Neural cell (in vitro differentiated cells): ENCODE measurements around the gene FGF12. TPM values are rescaled to one million over a fixed set of nuclear protein-coding genes. Genes with fewer than 3 reads are reported as not detected.

Experiments
- H2AFZ ChIP-seq: fragments of 200-600, 300-800 bp; sonication (generic), shearing (Covaris generic); 2 replicates; pipeline ENCODE4 v1.6.0; 2014; ENCODE audit warnings: low read depth, mild to moderate bottlenecking, antibody characterized with exemption, low read length, moderate library complexity
- H3F3A ChIP-seq: fragments of 200-600 bp; shearing (Covaris generic); 2 replicates; pipeline ENCODE4 v1.6.1; 2016; ENCODE audit warnings: mild to moderate bottlenecking, moderate library complexity, mixed read lengths, antibody characterized with exemption, low read length; ENCODE audit not compliant: insufficient read depth, poor library complexity, severe bottlenecking
- H3K27ac ChIP-seq: fragments of 200-600, 300-800 bp; sonication (generic), shearing (Covaris generic); 2 replicates; pipeline ENCODE4 v1.5.1; 2014; ENCODE audit warnings: mild to moderate bottlenecking, low read length, moderate library complexity
- H3K27me3 ChIP-seq: fragments of 300-800, 200-600 bp; sonication (generic), shearing (Covaris generic); 2 replicates; pipeline ENCODE4 v1.6.0; 2014; ENCODE audit warnings: mild to moderate bottlenecking, low read depth, low read length, moderate library complexity; ENCODE audit not compliant: insufficient read depth
- H3K36me3 ChIP-seq: fragments of 300-800, 200-600 bp; sonication (generic), shearing (Covaris generic); 2 replicates; pipeline ENCODE4 v1.5.1; 2014; ENCODE audit warnings: mild to moderate bottlenecking, antibody characterized with exemption, low read length, moderate library complexity; ENCODE audit not compliant: insufficient read depth
- H3K4me2 ChIP-seq: fragments of 300-800, 200-600 bp; sonication (generic), shearing (Covaris generic); 2 replicates; pipeline ENCODE4 v1.6.0; 2014; ENCODE audit warnings: mild to moderate bottlenecking, low read length
- H3K4me3 ChIP-seq: fragments of 300-800, 200-600 bp; sonication (generic), shearing (Covaris generic); 2 replicates; pipeline ENCODE4 v1.5.1; 2014; ENCODE audit warnings: mild to moderate bottlenecking, low read length, moderate library complexity
- H3K79me2 ChIP-seq: fragments of 200-600 bp; shearing (Covaris generic); replicated peaks from 2 replicates; pipeline ENCODE4 v1.6.0; 2014; ENCODE audit warnings: mild to moderate bottlenecking, low read length, moderate library complexity; ENCODE audit not compliant: insufficient read depth
- H3K9ac ChIP-seq: fragments of 300-800, 200-600 bp; sonication (generic), shearing (Covaris generic); 2 replicates; pipeline ENCODE4 v1.6.1; 2016; ENCODE audit warnings: mild to moderate bottlenecking, low read length, mixed read lengths
- H3K9me2 ChIP-seq: fragments of 200-600 bp; shearing (Covaris generic); 2 replicates; pipeline ENCODE4 v1.6.1; 2016; ENCODE audit warnings: mild to moderate bottlenecking, low read length, mixed read lengths; ENCODE audit not compliant: insufficient read depth
- H3K9me3 ChIP-seq: fragments of 200-600, 300-800 bp; sonication (generic), shearing (Covaris generic); 2 replicates; pipeline ENCODE4 v1.6.1; 2016; ENCODE audit warnings: mild to moderate bottlenecking, mixed run types, low read length, moderate library complexity, mixed read lengths
- H4K20me1 ChIP-seq: fragments of 200-600 bp; shearing (Covaris generic); 2 replicates; pipeline ENCODE4 v1.6.1; 2016; ENCODE audit warnings: mild to moderate bottlenecking, mixed run types; ENCODE audit not compliant: insufficient read depth
- CTCF ChIP-seq: fragments of 450-650 bp; IDR thresholded peaks from 2 replicates; pipeline ENCODE4 v1.5.1; 2014; ENCODE audit warnings: antibody characterized with exemption, mild to moderate bottlenecking, moderate library complexity; ENCODE audit not compliant: poor library complexity, severe bottlenecking
- EP300 ChIP-seq: fragments of 450-650 bp; conservative IDR thresholded peaks from 2 replicates; pipeline ENCODE4 v1.6.1; 2014; ENCODE audit warnings: antibody characterized with exemption, mild to moderate bottlenecking, moderate library complexity; ENCODE audit not compliant: poor library complexity, severe bottlenecking
- EZH2 ChIP-seq: fragments of 200-600, 300-800 bp; shearing (Covaris generic), sonication (generic); IDR thresholded peaks from 2 replicates; pipeline ENCODE4 v1.6.1; 2014; ENCODE audit warnings: antibody characterized with exemption, low read length, borderline replicate concordance, mild to moderate bottlenecking; ENCODE audit not compliant: insufficient read depth, poor library complexity, severe bottlenecking
- MXI1 ChIP-seq: fragments of 450-650 bp; conservative IDR thresholded peaks from 2 replicates; pipeline ENCODE4 v1.6.1; 2014; ENCODE audit warnings: antibody characterized with exemption, mild to moderate bottlenecking; ENCODE audit not compliant: poor library complexity, severe bottlenecking
- POLR2AphosphoS5 ChIP-seq: IDR thresholded peaks from 2 replicates; pipeline ENCODE4 v1.6.1; 2012
- RAD21 ChIP-seq: fragments of 450-650 bp; conservative IDR thresholded peaks from 2 replicates; pipeline ENCODE4 v1.6.1; 2014; ENCODE audit warnings: antibody characterized with exemption, mild to moderate bottlenecking, moderate library complexity
- REST ChIP-seq: IDR thresholded peaks from 2 replicates; pipeline ENCODE4 v1.6.1; 2012; ENCODE audit warnings: borderline replicate concordance
- SMC3 ChIP-seq: fragments of 450-650 bp; conservative IDR thresholded peaks from 2 replicates; pipeline ENCODE4 v1.6.1; 2014; ENCODE audit warnings: antibody characterized with exemption, mild to moderate bottlenecking, moderate library complexity; ENCODE audit not compliant: poor library complexity
- TAF1 ChIP-seq: IDR thresholded peaks from 2 replicates; pipeline ENCODE4 v1.6.1; 2012; ENCODE audit warnings: low read depth
- polyA plus RNA-seq: library from polyadenylated mRNA; depleted of rRNA; stranded (reverse); fragments of >200 nt; gene quantifications from 2 replicates; pipeline ENCODE4 v1.2.3, GENCODE V29; 2014

The FGF12 gene
- polyA plus RNA-seq, 1 donor from 2014 or later: 4.8 TPM

GRCh38 chr3:192239956-192240355, 487.4 kb downstream of the FGF12 start:
- no peaks in the 10 kb centered on the region for H3K9me2 ChIP-seq
- H3F3A ChIP-seq: no peaks in the 10 kb centered on the region
- no peaks in the 10 kb centered on the region for H3K27me3 ChIP-seq
- H3K9ac ChIP-seq: no peak overlapping the region
- no peaks in the 10 kb centered on the region for H3K9me3 ChIP-seq
- no peak overlapping the region for H3K27ac ChIP-seq
- no peak overlapping the region for H3K4me2 ChIP-seq
- no peak overlapping the region for H3K4me3 ChIP-seq
- H3K79me2 ChIP-seq: no peaks in the 10 kb centered on the region
- H2AFZ ChIP-seq: no peak overlapping the region
- H4K20me1 ChIP-seq: no peaks in the 10 kb centered on the region
- no peaks in the 10 kb centered on the region for H3K36me3 ChIP-seq
- TF ChIP-seq SMC3: no peak

- no peaks in the 10 kb centered on the region for H3F3A ChIP-seq
- H3K79me2 ChIP-seq: no peaks in the 10 kb centered on the region
- TF ChIP-seq SMC3 (no peak), MXI1 (no peak), RAD21 (no peak), EZH2 (no peak), TAF1 (no peak), EP300 (no peak), REST (no peak), CTCF (no peak), POLR2AphosphoS5 (no peak)
- H2AFZ ChIP-seq: no peak overlapping the region
- no peaks in the 10 kb centered on the region for H3K27me3 ChIP-seq
- H4K20me1 ChIP-seq: no peaks in the 10 kb centered on the region
- no peak overlapping the region for H3K9ac ChIP-seq
- H3K36me3 ChIP-seq: no peaks in the 10 kb centered on the region
- H3K4me3 ChIP-seq: no peak overlapping the region
- no peaks in the 10 kb centered on the region for H3K9me2 ChIP-seq
- H3K4me2 ChIP-seq: no peak overlapping the region
- no peaks in the 10 kb centered on the region for H3K9me3 ChIP-seq
- H3K27ac ChIP-seq: no peak overlapping the region
Measured at GRCh38 chr3:192237992-192238608, 489.2 kb downstream of the FGF12 start.
